ENCODE measurements around the gene ACIN1. TPM values are rescaled to one million over a fixed set of nuclear protein-coding genes. Genes with fewer than 3 reads are reported as not detected.
"Not testable (repeated sequence)": the region's sequence is repeated elsewhere in the genome, so short reads cannot be mapped to it uniquely, and the experiment has no call there.

Gene ACIN1
- total RNA-seq, 2 experiments from 2014 or later = 132 to 139 TPM

DNA sequence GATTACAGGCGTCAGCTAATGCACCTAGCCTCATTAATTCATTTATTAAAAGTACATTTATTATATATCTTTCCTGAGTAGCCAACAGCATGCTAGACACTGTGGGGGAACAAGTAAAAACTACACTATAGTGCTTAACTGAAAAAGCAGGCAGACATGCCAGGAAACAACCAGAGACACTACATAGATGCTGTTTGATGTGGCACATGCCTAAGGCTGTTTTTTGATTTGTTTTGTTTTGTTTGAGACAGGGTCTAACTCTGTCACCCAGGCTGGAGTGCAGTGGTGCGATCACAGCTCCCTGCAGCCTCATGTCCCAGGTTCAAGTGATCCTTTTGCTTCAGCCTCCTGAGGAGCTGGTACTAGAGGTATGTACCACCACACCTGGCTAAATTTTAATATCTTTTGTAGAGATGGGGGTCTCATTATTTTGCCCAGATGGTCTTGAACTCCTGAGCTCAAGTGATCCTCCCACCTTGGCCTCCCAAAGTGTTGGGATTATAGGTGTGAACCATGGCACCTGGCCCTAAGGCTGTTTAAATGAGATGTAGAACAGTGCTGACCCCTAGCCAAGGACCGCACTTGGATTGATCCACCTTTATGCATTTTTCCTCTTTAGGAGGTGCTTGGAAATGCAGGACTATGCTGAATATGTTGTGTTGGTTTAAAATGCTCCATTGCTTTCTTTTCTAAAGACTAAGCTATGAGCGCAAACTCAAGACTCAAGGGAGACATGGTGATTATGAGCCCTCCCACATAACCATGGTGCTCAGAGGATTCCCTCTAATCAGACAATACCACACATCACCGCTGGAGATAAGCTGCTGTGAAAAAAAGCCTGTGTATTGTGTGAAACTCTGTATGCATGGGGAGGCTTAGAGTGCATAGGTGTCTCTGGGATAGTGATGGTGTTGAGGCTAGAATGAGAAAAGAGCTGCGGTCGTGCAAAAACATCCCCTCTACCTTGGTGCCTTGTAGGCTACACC is 74.5 kb downstream of the ACIN1 start:
- POLR2A ChIA-PET = interaction anchor here (1.0 to 1.5 kb wide), 4 partner anchors 10 to 35 kb away, joined by 3 to 10 read pairs (median 5); no protein-coding TSS in a partner anchor
- peak overlapping the region; percentile 4 for H3K4me3 Mint-ChIP-seq
- H3K4me1 Mint-ChIP-seq (ENCODE audit: low read depth) = peaks cover 45% of the 10 kb centered on the region
- CTCF ChIA-PET = interaction anchor here (0.6 to 5.1 kb wide), 6 partner anchors 14 to 37 kb away, joined by 3 to 22 read pairs (median 10); partner anchors contain the start of gene CDH24
- ATAC-seq (peak; percentile 45), DNase-seq (no peak)
- H3K9me3 Mint-ChIP-seq = no peaks in the 10 kb centered on the region
- no peaks in the 10 kb centered on the region for H3K27me3 Mint-ChIP-seq
- TF ChIP-seq, protein P1, sequence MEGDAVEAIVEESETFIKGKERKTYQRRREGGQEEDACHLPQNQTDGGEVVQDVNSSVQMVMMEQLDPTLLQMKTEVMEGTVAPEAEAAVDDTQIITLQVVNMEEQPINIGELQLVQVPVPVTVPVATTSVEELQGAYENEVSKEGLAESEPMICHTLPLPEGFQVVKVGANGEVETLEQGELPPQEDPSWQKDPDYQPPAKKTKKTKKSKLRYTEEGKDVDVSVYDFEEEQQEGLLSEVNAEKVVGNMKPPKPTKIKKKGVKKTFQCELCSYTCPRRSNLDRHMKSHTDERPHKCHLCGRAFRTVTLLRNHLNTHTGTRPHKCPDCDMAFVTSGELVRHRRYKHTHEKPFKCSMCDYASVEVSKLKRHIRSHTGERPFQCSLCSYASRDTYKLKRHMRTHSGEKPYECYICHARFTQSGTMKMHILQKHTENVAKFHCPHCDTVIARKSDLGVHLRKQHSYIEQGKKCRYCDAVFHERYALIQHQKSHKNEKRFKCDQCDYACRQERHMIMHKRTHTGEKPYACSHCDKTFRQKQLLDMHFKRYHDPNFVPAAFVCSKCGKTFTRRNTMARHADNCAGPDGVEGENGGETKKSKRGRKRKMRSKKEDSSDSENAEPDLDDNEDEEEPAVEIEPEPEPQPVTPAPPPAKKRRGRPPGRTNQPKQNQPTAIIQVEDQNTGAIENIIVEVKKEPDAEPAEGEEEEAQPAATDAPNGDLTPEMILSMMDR (IDR thresholded peaks at IDR 0.05) = no peak
- H3K27ac Mint-ChIP-seq = peak overlapping the region; percentile 80
- H3K36me3 Mint-ChIP-seq (ENCODE audit: low read depth) = peaks cover 23% of the 10 kb centered on the region
- intact Hi-C loops (cut with micrococcal nuclease) = no loop called here

DNA sequence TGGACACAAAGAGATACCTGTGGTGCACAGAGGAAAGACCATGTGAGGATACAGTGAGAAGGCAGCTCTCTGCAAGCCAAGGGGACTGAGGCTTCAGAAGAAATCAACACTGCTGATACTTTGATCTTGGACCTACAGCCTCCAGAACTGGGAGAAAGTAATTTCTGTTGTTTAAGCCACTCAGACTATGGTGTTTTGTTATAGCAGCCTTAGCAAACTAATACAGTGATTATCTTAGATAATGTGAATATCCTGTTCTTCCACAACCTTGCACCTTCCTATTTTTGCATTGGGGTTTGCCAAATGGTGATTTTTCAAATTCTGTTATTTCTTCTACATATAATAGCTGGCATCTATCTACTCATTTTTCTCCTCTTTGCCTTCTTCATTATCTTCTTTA is 76.8 kb downstream of the ACIN1 start:
- ChIA-PET CTCF (interaction anchor here (1.6 to 2.1 kb wide), 2 partner anchors 32 to 51 kb away, joined by 3 to 9 read pairs; no protein-coding TSS in a partner anchor), POLR2A (interaction anchor here (2.1 kb wide), 1 partner anchor 11 kb away, joined by 9 read pairs; no protein-coding TSS in a partner anchor)
- no peak for DNase-seq
- ATAC-seq = no peak
- Mint-ChIP-seq H3K27me3 (no peaks in the 10 kb centered on the region), H3K4me1 (ENCODE audit: low read depth) (peaks cover 23% of the 10 kb centered on the region), H3K4me3 (no peak overlapping the region), H3K9me3 (no peaks in the 10 kb centered on the region), H3K36me3 (ENCODE audit: low read depth) (peaks cover 5% of the 10 kb centered on the region), H3K27ac (no peak overlapping the region)
- TF ChIP-seq, protein P1 (IDR thresholded peaks at IDR 0.05) = no peak
- intact Hi-C loops (cut with micrococcal nuclease) = no loop called here

DNA sequence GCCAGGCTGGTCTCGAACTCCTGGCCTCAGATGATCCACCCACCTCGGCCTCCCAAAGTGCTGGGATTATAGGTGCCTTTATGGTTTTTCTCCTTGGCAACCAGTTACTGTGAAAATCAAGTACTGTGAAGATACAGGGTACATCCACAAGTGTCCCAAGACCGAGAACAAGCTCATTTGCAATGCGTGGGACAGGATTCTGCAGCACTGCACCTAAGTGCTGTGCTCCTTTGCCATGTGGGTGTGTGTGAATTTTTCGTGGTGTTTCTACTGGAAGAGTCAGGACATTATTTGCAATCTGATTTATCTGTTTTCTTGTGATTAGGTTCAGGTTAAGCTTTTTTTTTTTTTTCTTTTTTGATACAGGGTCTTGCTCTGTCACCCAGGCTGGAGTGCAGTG is 77.8 kb downstream of the ACIN1 start:
- POLR2A ChIA-PET = interaction anchor here (0.6 to 2.1 kb wide), 6 partner anchors 8 to 41 kb away, joined by 3 to 9 read pairs (median 4); no protein-coding TSS in a partner anchor
- ATAC-seq (no peak), DNase-seq (no peak)
- Mint-ChIP-seq H3K27me3 (no peaks in the 10 kb centered on the region), H3K36me3 (ENCODE audit: low read depth) (no peaks in the 10 kb centered on the region), H3K27ac (no peak overlapping the region), H3K4me3 (no peak overlapping the region), H3K9me3 (no peaks in the 10 kb centered on the region), H3K4me1 (ENCODE audit: low read depth) (peaks cover 18% of the 10 kb centered on the region)
- TF ChIP-seq, protein P1 (IDR thresholded peaks at IDR 0.05) = no peak
- CTCF ChIA-PET = interaction anchor here (0.6 to 4.5 kb wide), 9 partner anchors 8 to 52 kb away, joined by 3 to 21 read pairs (median 4); no protein-coding TSS in a partner anchor
- intact Hi-C loops (cut with micrococcal nuclease) = no loop called here

DNA sequence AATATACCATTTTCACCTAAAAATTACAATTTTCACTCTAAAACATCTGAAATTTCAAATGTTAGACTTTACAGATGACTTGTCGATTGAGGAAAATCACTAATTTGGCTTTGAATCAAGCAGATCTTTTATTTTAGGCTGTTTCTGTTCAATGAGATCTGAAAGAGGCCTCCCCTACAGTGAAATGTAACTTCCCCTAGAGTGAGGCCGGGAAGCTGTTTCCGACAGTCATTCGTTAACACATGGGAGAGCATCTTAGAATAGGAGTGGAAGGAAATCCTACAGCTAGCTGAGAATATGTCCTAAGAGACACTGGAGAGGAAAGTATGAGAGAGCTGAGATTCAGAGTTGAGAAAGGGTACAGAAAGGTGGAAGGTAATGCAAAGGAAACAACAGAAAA is 79.3 kb downstream of the ACIN1 start:
- intact Hi-C loops (cut with micrococcal nuclease) = no loop called here
- H3K36me3 Mint-ChIP-seq (ENCODE audit: low read depth) = no peaks in the 10 kb centered on the region
- TF ChIP-seq, protein P1 (IDR thresholded peaks at IDR 0.05) = no peak
- H3K27ac Mint-ChIP-seq = peak overlapping the region; percentile 2
- no peaks in the 10 kb centered on the region for H3K27me3 Mint-ChIP-seq
- no peak overlapping the region for H3K4me3 Mint-ChIP-seq
- no peak for ATAC-seq
- ChIA-PET POLR2A (interaction anchor here (1.2 kb wide), 1 partner anchor 43 kb away, joined by 3 read pairs; no protein-coding TSS in a partner anchor), CTCF (interaction anchor here (2.2 to 4.5 kb wide), 3 partner anchors 9 to 33 kb away, joined by 8 to 21 read pairs (median 10); partner anchors contain the start of gene AJUBA)
- H3K4me1 Mint-ChIP-seq (ENCODE audit: low read depth) = peaks cover 5% of the 10 kb centered on the region
- DNase-seq = no peak
- H3K9me3 Mint-ChIP-seq = no peaks in the 10 kb centered on the region

DNA sequence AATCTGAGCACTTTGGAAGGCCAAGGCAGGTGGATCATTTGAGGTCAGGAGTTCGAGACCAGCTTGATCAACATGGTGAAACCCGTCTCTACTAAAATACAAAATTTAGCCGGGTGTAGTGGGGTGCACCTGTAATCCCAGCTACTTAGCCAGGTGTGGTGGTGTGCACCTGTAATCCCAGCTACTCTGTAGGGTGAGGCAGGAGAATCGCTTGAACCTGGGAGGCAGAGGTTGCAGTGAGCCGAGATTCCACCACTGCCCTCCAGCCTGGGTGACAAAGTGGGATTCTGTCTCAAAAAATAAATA is 81.2 kb downstream of the ACIN1 start:
- ATAC-seq; H3K9me3 Mint-ChIP-seq; H3K27ac Mint-ChIP-seq; DNase-seq; H3K36me3 Mint-ChIP-seq (ENCODE audit: low read depth); intact Hi-C loops (cut with micrococcal nuclease); H3K27me3 Mint-ChIP-seq; H3K4me3 Mint-ChIP-seq: not testable (repeated sequence)
- ChIA-PET POLR2A (interaction anchor here (1.4 to 1.6 kb wide), 2 partner anchors 8 to 12 kb away, joined by 3 to 4 read pairs; no protein-coding TSS in a partner anchor), CTCF (interaction anchor here (1.0 to 4.5 kb wide), 3 partner anchors 10 to 45 kb away, joined by 3 to 21 read pairs (median 4); no protein-coding TSS in a partner anchor)
- H3K4me1 Mint-ChIP-seq (ENCODE audit: low read depth) = peaks cover 13% of the 10 kb centered on the region

Measured in activated CD8-positive, alpha-beta T cell treated with anti-CD3 and anti-CD28 coated beads for 36 hours (primary cell).